ENCODE results near the gene SLC49A3. TPM values are rescaled to one million over a fixed set of nuclear protein-coding genes. Genes with fewer than 3 reads are reported as not detected.
A peak's percentile ranks its signal among the peaks of the same experiment; 100 is the strongest.
"Not testable (repeated sequence)": the region's sequence is repeated elsewhere in the genome, so short reads cannot be mapped to it uniquely, and the experiment has no call there.

The SLC49A3 gene
- total and polyA plus RNA-seq, 7 donors = 1.6 to 3.7 (median 3.0) TPM

- TF ChIP-seq CTCF (IDR thresholded peaks at IDR 0.05) = no peak
- Histone ChIP-seq H3K36me3 (ENCODE audit: insufficient read depth in 1 of 2, low read depth in 1 of 2) (no peaks in the 10 kb centered on the region), H3K9me3 (no peaks in the 10 kb centered on the region), H3K27me3 (ENCODE audit: insufficient read depth in 3 of 3, low read length in 2 of 3) (peaks cover 0 to 29% (median 3%) of the 10 kb centered on the region in 3 donors), H3K4me3 (no peak overlapping the region), H3K4me1 (no peaks in the 10 kb centered on the region), H3K27ac (no peak overlapping the region)
- intact Hi-C loops (cut with DNase I) = no loop called here
- DNase-seq (no peak), ATAC-seq (no peak)
- WGBS, 3 donors = 47 to 48% (median 47%) methylated on average over 32 of the region's 32 CpGs
Measured at GRCh38 chr4:637536-638280, 51.2 kb downstream of the SLC49A3 start.

DNA sequence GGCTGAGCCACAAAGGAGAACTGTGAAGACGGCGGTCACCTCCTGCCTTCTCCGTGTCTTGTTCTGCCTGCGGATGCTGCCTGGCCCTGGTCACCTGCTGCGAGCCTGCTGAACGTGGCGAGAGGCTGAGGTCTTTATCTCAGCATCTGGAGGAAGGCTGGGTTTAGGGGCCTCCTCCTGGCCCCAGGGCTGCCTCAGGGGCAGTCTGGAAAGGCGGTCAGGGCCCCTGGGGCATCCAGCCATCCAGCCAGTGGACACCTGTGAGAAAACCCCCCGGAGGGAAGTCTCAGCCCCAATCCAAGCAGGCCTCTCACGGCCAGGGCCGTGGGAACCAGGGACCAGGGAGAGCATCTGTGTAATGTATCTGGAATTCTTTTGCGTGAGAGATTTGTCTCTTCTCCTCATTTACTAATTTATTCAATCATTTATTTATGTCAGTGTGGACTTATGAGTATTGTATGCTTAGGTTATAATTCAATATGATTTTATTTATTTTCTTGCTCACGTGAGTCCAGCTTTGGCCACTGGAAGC, 52.3 kb downstream of the SLC49A3 start:
- intact Hi-C loops (cut with DNase I) = no loop called here

DNA sequence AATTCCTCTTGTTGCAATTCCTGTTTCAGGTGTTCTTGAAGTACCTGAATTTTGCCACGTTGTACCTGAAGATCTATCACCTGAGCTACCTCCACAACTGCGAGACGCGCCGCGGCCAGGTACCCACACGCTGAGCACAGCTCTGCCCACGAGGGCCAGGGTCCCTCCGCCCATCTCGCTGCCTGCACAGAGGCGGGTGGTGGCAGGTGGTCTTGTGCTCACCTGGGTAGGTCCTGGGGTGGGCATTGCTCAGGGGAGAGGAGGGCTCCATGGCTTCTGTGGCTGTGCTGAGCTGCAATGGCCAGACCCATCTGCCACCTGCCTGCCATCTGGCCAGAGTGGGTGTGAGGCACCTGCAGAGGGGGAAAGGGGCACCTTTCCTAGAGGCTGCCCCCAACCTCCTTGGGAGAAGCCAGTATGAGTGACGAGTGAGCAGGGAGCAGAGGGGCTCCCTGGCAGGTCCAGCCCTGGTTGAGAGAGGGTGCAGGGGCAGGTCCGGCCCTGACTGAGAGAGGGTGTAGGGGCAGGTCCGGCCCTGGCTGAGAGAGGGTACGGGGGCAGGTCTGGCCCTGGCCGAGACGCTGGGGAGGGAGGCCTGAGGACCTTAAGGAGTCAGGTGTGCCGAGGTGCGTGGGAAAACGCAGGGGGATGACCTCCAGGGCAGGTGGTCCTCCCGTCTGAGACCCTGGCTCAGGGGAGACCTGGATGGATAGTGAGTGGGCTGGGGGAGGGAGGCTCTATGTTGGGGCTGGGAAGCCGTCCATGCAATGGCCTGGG, 52.9 kb downstream of the SLC49A3 start:
- H3K27ac ChIP-seq = no peak overlapping the region
- intact Hi-C loops (cut with DNase I) = no loop called here
- H3K4me1 ChIP-seq = no peaks in the 10 kb centered on the region
- WGBS, 3 donors = 84 to 90% (median 89%) methylated on average over 22 of the region's 22 CpGs
- DNase-seq = peak in 1 of 2 donors; percentile 8
- no peaks in the 10 kb centered on the region for H3K9me3 ChIP-seq
- ATAC-seq = no peak
- H3K4me3 ChIP-seq = no peak overlapping the region
- H3K27me3 ChIP-seq (ENCODE audit: insufficient read depth in 3 of 3, low read length in 2 of 3) = peaks cover 0 to 29% (median 6%) of the 10 kb centered on the region in 3 donors
- no peaks in the 10 kb centered on the region for H3K36me3 ChIP-seq (ENCODE audit: insufficient read depth in 1 of 2, low read depth in 1 of 2)
- no peak for TF ChIP-seq CTCF (IDR thresholded peaks at IDR 0.05)

More for the DNA sequence above, 52.3 kb downstream of the SLC49A3 start:
- no peaks in the 10 kb centered on the region for H3K9me3 ChIP-seq
- peak in 1 of 2 donors; percentile 36 for DNase-seq
- peaks cover 0 to 29% (median 3%) of the 10 kb centered on the region in 3 donors for H3K27me3 ChIP-seq (ENCODE audit: insufficient read depth in 3 of 3, low read length in 2 of 3)
- ATAC-seq = no peak
- H3K4me1 ChIP-seq = no peaks in the 10 kb centered on the region
- no peak overlapping the region for H3K4me3 ChIP-seq
- H3K27ac ChIP-seq = no peak overlapping the region
- 65 to 77% (median 68%) methylated on average over 13 of the region's 13 CpGs for WGBS, 3 donors
- TF ChIP-seq CTCF (IDR thresholded peaks at IDR 0.05) = no peak
- no peaks in the 10 kb centered on the region for H3K36me3 ChIP-seq (ENCODE audit: insufficient read depth in 1 of 2, low read depth in 1 of 2)

- H3K4me3 ChIP-seq; H3K27ac ChIP-seq; H3K36me3 ChIP-seq (ENCODE audit: insufficient read depth in 1 of 2, low read depth in 1 of 2); H3K9me3 ChIP-seq; ATAC-seq; intact Hi-C loops (cut with DNase I); H3K4me1 ChIP-seq: not testable (repeated sequence)
- WGBS, 3 donors = 92 to 94% (median 92%) methylated on average over 39 to 46 of the region's 46 CpGs
- H3K27me3 ChIP-seq (ENCODE audit: insufficient read depth in 3 of 3, low read length in 2 of 3) = peaks cover 0 to 29% (median 6%) of the 10 kb centered on the region in 3 donors
- DNase-seq = peak in 1 of 2 donors; percentile 15
Measured at GRCh38 chr4:635066-635835, 53.7 kb downstream of the SLC49A3 start.
